HL-60 (cell line): Measurements from ENCODE around the gene NUDT2.

Experiments used
- GABPA ChIP-seq: IDR thresholded peaks from 2 replicates; pipeline ENCODE4 v1.6.1; 2012; ENCODE audit warnings: low read depth
- POLR2AphosphoS5 ChIP-seq: IDR thresholded peaks from 2 replicates; pipeline ENCODE4 v1.6.1; 2012; ENCODE audit warnings: low read depth
- TF ChIP-seq, protein P1 (sequence below): IDR thresholded peaks from one replicate; pipeline ENCODE4 v1.5.1; 2011; ENCODE audit warnings: low read length, control low read depth, inconsistent platforms; ENCODE audit not compliant: insufficient read depth
- TF ChIP-seq, protein P2 (sequence below): IDR thresholded peaks from 2 replicates; pipeline ENCODE4 v1.6.1; 2012; ENCODE audit warnings: low read depth; ENCODE audit not compliant: insufficient replicate concordance

- TF ChIP-seq, protein P1, sequence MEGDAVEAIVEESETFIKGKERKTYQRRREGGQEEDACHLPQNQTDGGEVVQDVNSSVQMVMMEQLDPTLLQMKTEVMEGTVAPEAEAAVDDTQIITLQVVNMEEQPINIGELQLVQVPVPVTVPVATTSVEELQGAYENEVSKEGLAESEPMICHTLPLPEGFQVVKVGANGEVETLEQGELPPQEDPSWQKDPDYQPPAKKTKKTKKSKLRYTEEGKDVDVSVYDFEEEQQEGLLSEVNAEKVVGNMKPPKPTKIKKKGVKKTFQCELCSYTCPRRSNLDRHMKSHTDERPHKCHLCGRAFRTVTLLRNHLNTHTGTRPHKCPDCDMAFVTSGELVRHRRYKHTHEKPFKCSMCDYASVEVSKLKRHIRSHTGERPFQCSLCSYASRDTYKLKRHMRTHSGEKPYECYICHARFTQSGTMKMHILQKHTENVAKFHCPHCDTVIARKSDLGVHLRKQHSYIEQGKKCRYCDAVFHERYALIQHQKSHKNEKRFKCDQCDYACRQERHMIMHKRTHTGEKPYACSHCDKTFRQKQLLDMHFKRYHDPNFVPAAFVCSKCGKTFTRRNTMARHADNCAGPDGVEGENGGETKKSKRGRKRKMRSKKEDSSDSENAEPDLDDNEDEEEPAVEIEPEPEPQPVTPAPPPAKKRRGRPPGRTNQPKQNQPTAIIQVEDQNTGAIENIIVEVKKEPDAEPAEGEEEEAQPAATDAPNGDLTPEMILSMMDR, result no peak
- TF ChIP-seq GABPA, result no peak
- no peak for TF ChIP-seq POLR2AphosphoS5
- TF ChIP-seq, protein P2, sequence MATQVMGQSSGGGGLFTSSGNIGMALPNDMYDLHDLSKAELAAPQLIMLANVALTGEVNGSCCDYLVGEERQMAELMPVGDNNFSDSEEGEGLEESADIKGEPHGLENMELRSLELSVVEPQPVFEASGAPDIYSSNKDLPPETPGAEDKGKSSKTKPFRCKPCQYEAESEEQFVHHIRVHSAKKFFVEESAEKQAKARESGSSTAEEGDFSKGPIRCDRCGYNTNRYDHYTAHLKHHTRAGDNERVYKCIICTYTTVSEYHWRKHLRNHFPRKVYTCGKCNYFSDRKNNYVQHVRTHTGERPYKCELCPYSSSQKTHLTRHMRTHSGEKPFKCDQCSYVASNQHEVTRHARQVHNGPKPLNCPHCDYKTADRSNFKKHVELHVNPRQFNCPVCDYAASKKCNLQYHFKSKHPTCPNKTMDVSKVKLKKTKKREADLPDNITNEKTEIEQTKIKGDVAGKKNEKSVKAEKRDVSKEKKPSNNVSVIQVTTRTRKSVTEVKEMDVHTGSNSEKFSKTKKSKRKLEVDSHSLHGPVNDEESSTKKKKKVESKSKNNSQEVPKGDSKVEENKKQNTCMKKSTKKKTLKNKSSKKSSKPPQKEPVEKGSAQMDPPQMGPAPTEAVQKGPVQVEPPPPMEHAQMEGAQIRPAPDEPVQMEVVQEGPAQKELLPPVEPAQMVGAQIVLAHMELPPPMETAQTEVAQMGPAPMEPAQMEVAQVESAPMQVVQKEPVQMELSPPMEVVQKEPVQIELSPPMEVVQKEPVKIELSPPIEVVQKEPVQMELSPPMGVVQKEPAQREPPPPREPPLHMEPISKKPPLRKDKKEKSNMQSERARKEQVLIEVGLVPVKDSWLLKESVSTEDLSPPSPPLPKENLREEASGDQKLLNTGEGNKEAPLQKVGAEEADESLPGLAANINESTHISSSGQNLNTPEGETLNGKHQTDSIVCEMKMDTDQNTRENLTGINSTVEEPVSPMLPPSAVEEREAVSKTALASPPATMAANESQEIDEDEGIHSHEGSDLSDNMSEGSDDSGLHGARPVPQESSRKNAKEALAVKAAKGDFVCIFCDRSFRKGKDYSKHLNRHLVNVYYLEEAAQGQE, result no peak
Observed at GRCh38 chr9:34318163-34318790, 11.1 kb upstream of the NUDT2 start.
